Activated gamma-delta T cell treated with anti-CD3 and anti-CD28 coated beads, Interleukin-2, amount 50 U/mL, for 16 hours (primary cell): Measurements from ENCODE around the gene ETFA.
A peak's percentile ranks its signal among the peaks of the same experiment; 100 is the strongest.

ENCODE experiments used
- DNase-seq: peaks from one replicate; pipeline ENCODE4 v3.0.0-alpha.2; 2020; ENCODE audit warnings: low read depth

The ETFA gene

GRCh38 chr15:76193934-76194333, 117.3 kb downstream of the ETFA start:
- no peak for DNase-seq

GRCh38 chr15:76192715-76193114, 118.6 kb downstream of the ETFA start:
- DNase-seq, result no peak

- DNase-seq, result no peak
Observed at GRCh38 chr15:76191539-76192244, 119.6 kb downstream of the ETFA start.

- peak; percentile 53 for DNase-seq
Observed at GRCh38 chr15:76190751-76191538, 120.3 kb downstream of the ETFA start.

- DNase-seq, result no peak
Observed at GRCh38 chr15:76190070-76190564, 121.2 kb downstream of the ETFA start.

GRCh38 chr15:76189106-76189505, 122.2 kb downstream of the ETFA start:
- DNase-seq, result no peak

GRCh38 chr15:76187163-76187562, 124.1 kb downstream of the ETFA start:
- no peak for DNase-seq

- no peak for DNase-seq
Observed at GRCh38 chr15:76185716-76186115, 125.6 kb downstream of the ETFA start.

GRCh38 chr15:76184650-76185035, 126.6 kb downstream of the ETFA start:
- no peak for DNase-seq

- no peak for DNase-seq
Observed at GRCh38 chr15:76183930-76184649, 127.2 kb downstream of the ETFA start.

- DNase-seq, result no peak
Observed at GRCh38 chr15:76181705-76182107, 129.6 kb downstream of the ETFA start.

GRCh38 chr15:76180321-76180720, 130.9 kb downstream of the ETFA start:
- no peak for DNase-seq

- DNase-seq, result no peak
Observed at GRCh38 chr15:76179023-76179422, 132.2 kb downstream of the ETFA start.

GRCh38 chr15:76178296-76179000, 132.8 kb downstream of the ETFA start:
- no peak for DNase-seq

- DNase-seq, result no peak
Observed at GRCh38 chr15:76177491-76178040, 133.7 kb downstream of the ETFA start.

GRCh38 chr15:76176487-76177085, 134.7 kb downstream of the ETFA start:
- DNase-seq, result no peak

- no peak for DNase-seq
Observed at GRCh38 chr15:76176059-76176458, 135.2 kb downstream of the ETFA start.

GRCh38 chr15:76175442-76175841, 135.8 kb downstream of the ETFA start:
- DNase-seq, result no peak

GRCh38 chr15:76174654-76175053, 136.6 kb downstream of the ETFA start:
- no peak for DNase-seq

GRCh38 chr15:76173317-76173834, 137.9 kb downstream of the ETFA start:
- no peak for DNase-seq

GRCh38 chr15:76172782-76173181, 138.5 kb downstream of the ETFA start:
- DNase-seq, result no peak
